Measurements from ENCODE around the gene ANXA2R.
"Not testable (repeated sequence)": the region's sequence is repeated elsewhere in the genome, so short reads cannot be mapped to it uniquely, and the experiment has no call there.

ANXA2R gene

GRCh38 chr5:43040287-43041098, at the start of gene ANXA2R:
ANXA2R (minus strand) TSS chr5:43040319; CDS start chr5:43040046, 273 bp downstream.
- no peaks in the 10 kb centered on the region for H3K9me3 ChIP-seq (ENCODE audit: control insufficient read depth, insufficient read depth, low read length)
- no peaks in the 10 kb centered on the region for H3K36me3 ChIP-seq (ENCODE audit: insufficient read depth, low read length)
- H3K9ac ChIP-seq (ENCODE audit: low read depth, low read length): peak within 1 kb of the TSS; percentile 63; the same call in 1 of the 2 replicates
- 0 out of 2 replicates have a peak, but pooled peaks cover 3% of the 10 kb centered on the region for H3K4me1 ChIP-seq (ENCODE audit: insufficient read depth, low read length)

- H3K9me3 ChIP-seq (ENCODE audit: control insufficient read depth, insufficient read depth, low read length); H3K36me3 ChIP-seq (ENCODE audit: insufficient read depth, low read length); H3K4me1 ChIP-seq (ENCODE audit: insufficient read depth, low read length); H3K9ac ChIP-seq (ENCODE audit: low read depth, low read length): not testable (repeated sequence)
These were observed 46.2 kb upstream of the ANXA2R start for GRCh38 chr5:43086118-43086908.

GRCh38 chr5:43085453-43085852, 45.3 kb upstream of the ANXA2R start:
- H3K9me3 ChIP-seq (ENCODE audit: control insufficient read depth, insufficient read depth, low read length): peaks cover 8% of the 10 kb centered on the region; the same call in 1 of the 2 replicates
- H3K9ac ChIP-seq (ENCODE audit: low read depth, low read length): no peak overlapping the region

GRCh38 chr5:43084468-43084867, 44.3 kb upstream of the ANXA2R start:
- H3K9me3 ChIP-seq (ENCODE audit: control insufficient read depth, insufficient read depth, low read length); H3K36me3 ChIP-seq (ENCODE audit: insufficient read depth, low read length); H3K9ac ChIP-seq (ENCODE audit: low read depth, low read length); H3K4me1 ChIP-seq (ENCODE audit: insufficient read depth, low read length): not testable (repeated sequence)

More at GRCh38 chr5:43085453-43085852, 45.3 kb upstream of the ANXA2R start:
- Histone ChIP-seq H3K36me3 (ENCODE audit: insufficient read depth, low read length) (no peaks in the 10 kb centered on the region), H3K4me1 (ENCODE audit: insufficient read depth, low read length) (no peaks in the 10 kb centered on the region)

GRCh38 chr5:43081345-43081744, 41.2 kb upstream of the ANXA2R start:
- not testable (repeated sequence) for H3K9me3 ChIP-seq (ENCODE audit: control insufficient read depth, insufficient read depth, low read length); H3K36me3 ChIP-seq (ENCODE audit: insufficient read depth, low read length); H3K4me1 ChIP-seq (ENCODE audit: insufficient read depth, low read length)

GRCh38 chr5:43078956-43079355, 38.8 kb upstream of the ANXA2R start:
- Histone ChIP-seq H3K9ac (ENCODE audit: low read depth, low read length) (no peak overlapping the region), H3K36me3 (ENCODE audit: insufficient read depth, low read length) (no peaks in the 10 kb centered on the region), H3K9me3 (ENCODE audit: control insufficient read depth, insufficient read depth, low read length) (no peaks in the 10 kb centered on the region), H3K4me1 (ENCODE audit: insufficient read depth, low read length) (no peaks in the 10 kb centered on the region)

More at GRCh38 chr5:43081345-43081744, 41.2 kb upstream of the ANXA2R start:
- H3K9ac ChIP-seq (ENCODE audit: low read depth, low read length): not testable (repeated sequence)

GRCh38 chr5:43077446-43078191, 37.5 kb upstream of the ANXA2R start:
- H3K9me3 ChIP-seq (ENCODE audit: control insufficient read depth, insufficient read depth, low read length); H3K9ac ChIP-seq (ENCODE audit: low read depth, low read length); H3K36me3 ChIP-seq (ENCODE audit: insufficient read depth, low read length); H3K4me1 ChIP-seq (ENCODE audit: insufficient read depth, low read length): not testable (repeated sequence)

GRCh38 chr5:43075319-43076293, 35.5 kb upstream of the ANXA2R start:
- no peaks in the 10 kb centered on the region for H3K36me3 ChIP-seq (ENCODE audit: insufficient read depth, low read length)
- H3K9ac ChIP-seq (ENCODE audit: low read depth, low read length): no peak overlapping the region
- no peaks in the 10 kb centered on the region for H3K9me3 ChIP-seq (ENCODE audit: control insufficient read depth, insufficient read depth, low read length)
- no peaks in the 10 kb centered on the region for H3K4me1 ChIP-seq (ENCODE audit: insufficient read depth, low read length)

- H3K36me3 ChIP-seq (ENCODE audit: insufficient read depth, low read length): no peaks in the 10 kb centered on the region
- no peaks in the 10 kb centered on the region for H3K9me3 ChIP-seq (ENCODE audit: control insufficient read depth, insufficient read depth, low read length)
- no peak overlapping the region for H3K9ac ChIP-seq (ENCODE audit: low read depth, low read length)
- H3K4me1 ChIP-seq (ENCODE audit: insufficient read depth, low read length): no peaks in the 10 kb centered on the region
These were observed 34.8 kb upstream of the ANXA2R start for GRCh38 chr5:43074987-43075318.

GRCh38 chr5:43073597-43074546, 33.8 kb upstream of the ANXA2R start:
- Histone ChIP-seq H3K9ac (ENCODE audit: low read depth, low read length) (no peak overlapping the region), H3K4me1 (ENCODE audit: insufficient read depth, low read length) (no peaks in the 10 kb centered on the region), H3K9me3 (ENCODE audit: control insufficient read depth, insufficient read depth, low read length) (no peaks in the 10 kb centered on the region), H3K36me3 (ENCODE audit: insufficient read depth, low read length) (no peaks in the 10 kb centered on the region)

GRCh38 chr5:43069401-43069720, 29.2 kb upstream of the ANXA2R start:
- not testable (repeated sequence) for H3K4me1 ChIP-seq (ENCODE audit: insufficient read depth, low read length); H3K9me3 ChIP-seq (ENCODE audit: control insufficient read depth, insufficient read depth, low read length); H3K9ac ChIP-seq (ENCODE audit: low read depth, low read length); H3K36me3 ChIP-seq (ENCODE audit: insufficient read depth, low read length)

- Histone ChIP-seq H3K9ac (ENCODE audit: low read depth, low read length) (no peak overlapping the region), H3K4me1 (ENCODE audit: insufficient read depth, low read length) (no peaks in the 10 kb centered on the region), H3K36me3 (ENCODE audit: insufficient read depth, low read length) (no peaks in the 10 kb centered on the region), H3K9me3 (ENCODE audit: control insufficient read depth, insufficient read depth, low read length) (no peaks in the 10 kb centered on the region)
These were observed 27.9 kb upstream of the ANXA2R start for GRCh38 chr5:43068037-43068436.
